ENCODE results near the gene KCNK16. TPM values are rescaled to one million over a fixed set of nuclear protein-coding genes. Genes with fewer than 3 reads are reported as not detected.

Gene KCNK16
- total and polyA plus RNA-seq, 4 donors: not detected

GRCh38 chr6:39330057-39330456 lies 7.6 kb upstream of the KCNK16 start:
- Histone ChIP-seq H3K4me3 (no peak overlapping the region), H3K9ac (ENCODE audit: insufficient read depth in 1 of 2, low read length in 2 of 2) (no peak overlapping the region), H3K9me3 (ENCODE audit: control insufficient read depth in 4 of 4, insufficient read depth in 3 of 4, low read length in 3 of 4) (no peaks in the 10 kb centered on the region), H3K4me1 (ENCODE audit: control insufficient read depth in 5 of 5, insufficient read depth in 5 of 5, low read length in 5 of 5) (peaks cover 0 to 16% (median 2%) of the 10 kb centered on the region in 5 donors), H3K27me3 (ENCODE audit: control insufficient read depth in 3 of 3, insufficient read depth in 3 of 3, low read length in 2 of 3) (no peaks in the 10 kb centered on the region), H3K27ac (ENCODE audit: low read depth in 1 of 2, low read length in 1 of 2) (no peak overlapping the region), H3K36me3 (ENCODE audit: control insufficient read depth in 4 of 4, insufficient read depth in 4 of 4, low read length in 4 of 4) (no peaks in the 10 kb centered on the region)
- 65 to 77% methylated on average over 3 of the region's 3 CpGs for WGBS, 2 donors
- TF ChIP-seq CTCF (IDR thresholded peaks at IDR 0.05; ENCODE audit: control extremely low read depth, extremely low read depth): no peak
- DNase-seq: no peak
- no peak for ATAC-seq (ENCODE audit: insufficient read depth, low FRiP score)

- 82 to 91% methylated on average over 12 of the region's 12 CpGs for WGBS, 2 donors
- no peak for ATAC-seq (ENCODE audit: insufficient read depth, low FRiP score)
- no peaks in the 10 kb centered on the region for H3K27me3 ChIP-seq (ENCODE audit: control insufficient read depth in 3 of 3, insufficient read depth in 3 of 3, low read length in 2 of 3)
- peaks cover 0 to 16% (median 2%) of the 10 kb centered on the region in 5 donors for H3K4me1 ChIP-seq (ENCODE audit: control insufficient read depth in 5 of 5, insufficient read depth in 5 of 5, low read length in 5 of 5)
- H3K27ac ChIP-seq (ENCODE audit: low read depth in 1 of 2, low read length in 1 of 2): no peak overlapping the region
- H3K4me3 ChIP-seq: no peak overlapping the region
- DNase-seq: no peak
- no peak for TF ChIP-seq CTCF (IDR thresholded peaks at IDR 0.05; ENCODE audit: control extremely low read depth, extremely low read depth)
- no peaks in the 10 kb centered on the region for H3K9me3 ChIP-seq (ENCODE audit: control insufficient read depth in 4 of 4, insufficient read depth in 3 of 4, low read length in 3 of 4)
- no peak overlapping the region for H3K9ac ChIP-seq (ENCODE audit: insufficient read depth in 1 of 2, low read length in 2 of 2)
- H3K36me3 ChIP-seq (ENCODE audit: control insufficient read depth in 4 of 4, insufficient read depth in 4 of 4, low read length in 4 of 4): no peaks in the 10 kb centered on the region
These were observed 5.6 kb upstream of the KCNK16 start for GRCh38 chr6:39328066-39328465.

GRCh38 chr6:39327507-39327906 lies 5.0 kb upstream of the KCNK16 start:
- 69 to 76% methylated on average over 5 of the region's 5 CpGs for WGBS, 2 donors
- TF ChIP-seq CTCF (IDR thresholded peaks at IDR 0.05; ENCODE audit: control extremely low read depth, extremely low read depth): no peak
- H3K4me1 ChIP-seq (ENCODE audit: control insufficient read depth in 5 of 5, insufficient read depth in 5 of 5, low read length in 5 of 5): peaks cover 0 to 16% (median 2%) of the 10 kb centered on the region in 5 donors
- no peaks in the 10 kb centered on the region for H3K36me3 ChIP-seq (ENCODE audit: control insufficient read depth in 4 of 4, insufficient read depth in 4 of 4, low read length in 4 of 4)
- no peak overlapping the region for H3K27ac ChIP-seq (ENCODE audit: low read depth in 1 of 2, low read length in 1 of 2)
- ATAC-seq (ENCODE audit: insufficient read depth, low FRiP score): no peak
- no peak for DNase-seq
- H3K9me3 ChIP-seq (ENCODE audit: control insufficient read depth in 4 of 4, insufficient read depth in 3 of 4, low read length in 3 of 4): no peaks in the 10 kb centered on the region
- H3K9ac ChIP-seq (ENCODE audit: insufficient read depth in 1 of 2, low read length in 2 of 2): no peak overlapping the region
- H3K27me3 ChIP-seq (ENCODE audit: control insufficient read depth in 3 of 3, insufficient read depth in 3 of 3, low read length in 2 of 3): no peaks in the 10 kb centered on the region
- H3K4me3 ChIP-seq: no peak overlapping the region

GRCh38 chr6:39321761-39322160 lies 741 bp downstream of the KCNK16 start:
- no peak for ATAC-seq (ENCODE audit: insufficient read depth, low FRiP score)
- H3K36me3 ChIP-seq (ENCODE audit: control insufficient read depth in 4 of 4, insufficient read depth in 4 of 4, low read length in 4 of 4): no peaks in the 10 kb centered on the region
- H3K4me3 ChIP-seq: no peak overlapping the region
- WGBS, 2 donors: 26 to 37% methylated on average over 5 of the region's 5 CpGs
- no peaks in the 10 kb centered on the region for H3K27me3 ChIP-seq (ENCODE audit: control insufficient read depth in 3 of 3, insufficient read depth in 3 of 3, low read length in 2 of 3)
- DNase-seq: no peak
- no peak for TF ChIP-seq CTCF (IDR thresholded peaks at IDR 0.05; ENCODE audit: control extremely low read depth, extremely low read depth)
- H3K9ac ChIP-seq (ENCODE audit: insufficient read depth in 1 of 2, low read length in 2 of 2): no peak overlapping the region
- H3K9me3 ChIP-seq (ENCODE audit: control insufficient read depth in 4 of 4, insufficient read depth in 3 of 4, low read length in 3 of 4): peaks cover 0 to 3% (median 0%) of the 10 kb centered on the region in 4 donors
- no peak overlapping the region for H3K27ac ChIP-seq (ENCODE audit: low read depth in 1 of 2, low read length in 1 of 2)
- H3K4me1 ChIP-seq (ENCODE audit: control insufficient read depth in 5 of 5, insufficient read depth in 5 of 5, low read length in 5 of 5): no peaks in the 10 kb centered on the region

Data from lung (tissue), 12 donors.